Fibroblast of upper back skin (primary cell): ENCODE data around the gene KLHL30.
"Not testable (repeated sequence)": the region's sequence is repeated elsewhere in the genome, so short reads cannot be mapped to it uniquely, and the experiment has no call there.

Experiments used
- DNase-seq: peaks from one replicate; pipeline ENCODE4 v3.0.0-alpha.2; 2013

Gene KLHL30

DNA sequence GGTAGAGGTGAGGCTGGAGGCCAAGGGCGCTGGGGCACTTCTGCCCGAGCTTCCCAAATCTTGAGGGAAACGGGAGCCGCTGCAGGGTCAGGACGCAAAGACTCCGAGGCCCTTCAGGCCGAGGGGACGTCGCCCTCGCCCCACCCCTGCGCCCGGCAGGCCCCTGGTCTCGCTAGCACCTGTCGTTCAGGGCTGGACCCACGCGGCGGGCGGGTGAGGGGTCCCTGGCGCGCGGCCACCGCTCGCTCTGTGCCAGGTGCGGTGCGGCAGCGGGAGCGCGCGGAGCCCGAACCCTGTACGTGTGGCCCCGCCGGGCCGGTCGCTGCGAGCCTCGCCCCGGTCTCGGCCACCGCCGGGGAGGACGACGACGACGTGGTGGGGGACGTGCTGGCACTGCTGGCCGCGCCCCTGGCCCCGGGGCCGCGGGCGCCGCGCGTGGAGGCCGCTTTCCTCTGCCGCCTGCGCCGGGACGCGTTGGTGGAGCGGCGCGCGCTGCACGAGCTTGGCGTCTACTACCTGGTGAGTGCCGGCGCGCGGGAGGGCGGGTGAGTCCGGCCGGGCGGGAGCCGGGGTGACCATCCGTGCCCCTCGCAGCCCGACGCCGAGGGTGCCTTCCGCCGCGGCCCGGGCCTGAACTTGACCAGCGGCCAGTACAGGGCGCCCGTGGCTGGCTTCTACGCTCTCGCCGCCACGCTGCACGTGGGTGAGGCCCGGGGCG lies 25.2 kb downstream of the KLHL30 start:
- DNase-seq: no peak

DNA sequence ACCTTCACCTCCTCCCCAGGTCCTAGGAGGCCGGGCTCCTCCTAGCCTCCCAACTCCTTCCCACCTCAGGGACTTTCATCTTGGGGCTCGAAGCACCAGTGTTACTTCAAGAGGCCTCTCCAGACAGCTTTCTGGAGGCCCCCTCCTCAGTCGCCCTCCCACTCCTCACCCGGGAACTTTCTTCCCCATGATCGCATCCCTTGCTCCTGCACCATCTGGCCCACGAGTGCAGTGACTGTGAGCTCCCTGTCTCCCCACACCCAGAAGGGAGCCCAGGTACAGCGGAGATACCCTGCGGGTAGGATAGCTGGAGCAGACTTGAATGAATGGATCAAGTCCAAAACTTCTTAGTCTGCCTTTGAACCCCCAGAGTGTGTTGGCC lies 26.4 kb downstream of the KLHL30 start:
- no peak for DNase-seq

DNA sequence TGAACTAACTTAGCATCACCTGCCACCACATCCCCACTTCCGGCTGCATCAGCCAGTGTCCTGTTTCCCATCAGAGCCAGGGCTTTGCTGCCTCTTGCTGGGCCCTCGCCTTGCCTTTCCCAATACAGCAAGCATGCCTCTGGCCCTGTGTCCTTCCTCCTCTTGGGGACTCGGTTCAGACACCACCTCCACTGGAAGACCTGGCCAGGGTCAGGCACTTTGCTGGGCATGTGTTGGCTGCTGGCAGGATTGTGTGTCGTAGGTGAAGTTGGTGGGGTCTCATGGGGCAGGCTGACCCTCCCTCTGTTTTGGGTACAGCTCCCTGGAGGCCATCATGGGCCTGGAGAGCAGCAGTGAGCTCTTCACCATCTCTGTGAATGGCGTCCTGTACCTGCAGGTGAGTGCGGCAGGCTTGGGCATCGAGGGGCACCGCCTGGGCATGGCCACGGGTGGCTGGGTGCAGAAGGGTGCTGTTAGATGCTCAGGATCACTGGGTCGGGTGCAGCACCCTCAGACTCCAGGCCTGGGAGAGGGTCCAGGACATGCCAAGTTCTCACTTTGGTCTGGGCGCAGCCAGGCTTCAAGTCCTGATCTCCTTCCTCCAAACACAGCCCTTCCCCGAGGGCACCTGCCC lies 26.9 kb downstream of the KLHL30 start:
- DNase-seq: no peak

DNA sequence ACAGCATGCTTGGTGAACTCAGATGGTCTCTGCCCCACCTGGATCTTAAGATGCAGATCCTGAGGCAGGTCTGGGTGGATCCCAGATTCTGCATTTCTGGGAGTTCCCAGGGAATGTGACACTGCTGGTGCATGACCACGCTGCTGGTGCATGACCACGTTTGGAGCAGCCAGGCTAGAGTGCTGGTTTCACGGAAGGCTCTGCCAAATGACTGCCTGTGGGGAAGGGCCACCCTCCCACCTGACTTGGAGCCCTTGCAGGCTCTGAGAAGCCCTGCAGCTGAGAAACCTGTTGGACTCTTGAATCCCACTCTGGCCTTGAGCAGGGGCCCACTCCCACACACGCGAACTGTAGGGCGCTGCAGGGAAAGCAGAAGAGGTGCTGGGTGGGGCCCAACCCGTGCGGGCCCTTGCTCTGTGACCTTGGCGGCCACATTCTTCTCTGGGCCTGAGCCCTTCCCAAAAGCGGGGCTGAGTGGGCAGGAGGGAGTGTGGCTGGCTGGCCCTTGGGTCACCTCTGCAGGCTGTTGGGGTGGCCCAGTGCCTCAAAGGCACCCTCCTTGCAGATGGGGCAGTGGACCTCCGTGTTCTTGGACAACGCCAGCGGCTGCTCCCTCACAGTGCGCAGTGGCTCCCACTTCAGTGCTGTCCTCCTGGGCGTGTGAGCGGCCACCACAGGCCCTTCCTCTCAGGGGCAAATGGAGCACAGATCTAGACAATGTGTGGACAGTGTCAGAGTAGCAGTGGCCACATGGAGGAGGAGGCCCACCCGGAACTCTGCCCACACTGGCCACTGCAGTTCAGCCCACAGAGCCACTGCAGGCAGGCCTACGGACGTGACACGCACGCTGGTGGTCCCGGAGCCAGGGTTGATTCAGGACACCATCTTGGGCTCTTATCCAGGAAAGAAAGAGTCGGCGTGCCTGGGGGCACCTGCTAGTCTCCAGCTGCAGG lies 28.2 kb downstream of the KLHL30 start:
- no peak for DNase-seq

DNA sequence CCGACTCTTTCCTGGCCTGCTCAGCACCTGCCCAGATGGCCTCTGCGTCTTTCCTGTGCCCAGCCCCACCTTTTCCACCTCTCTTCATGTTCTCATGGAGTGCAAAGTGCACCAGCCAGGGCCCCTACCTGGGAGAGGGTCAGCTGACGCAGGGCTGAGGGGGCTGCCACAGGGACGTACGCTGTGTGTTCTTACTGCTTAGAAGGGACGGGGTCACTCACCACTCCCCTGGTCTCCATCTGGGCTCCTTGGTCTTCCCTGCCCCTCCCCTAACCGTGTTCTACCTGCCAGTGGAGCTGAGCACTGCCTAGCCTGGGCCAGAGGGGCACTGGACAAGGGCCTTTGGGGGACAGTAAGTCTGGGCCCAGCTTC lies 28.9 kb downstream of the KLHL30 start:
- no peak for DNase-seq

DNA sequence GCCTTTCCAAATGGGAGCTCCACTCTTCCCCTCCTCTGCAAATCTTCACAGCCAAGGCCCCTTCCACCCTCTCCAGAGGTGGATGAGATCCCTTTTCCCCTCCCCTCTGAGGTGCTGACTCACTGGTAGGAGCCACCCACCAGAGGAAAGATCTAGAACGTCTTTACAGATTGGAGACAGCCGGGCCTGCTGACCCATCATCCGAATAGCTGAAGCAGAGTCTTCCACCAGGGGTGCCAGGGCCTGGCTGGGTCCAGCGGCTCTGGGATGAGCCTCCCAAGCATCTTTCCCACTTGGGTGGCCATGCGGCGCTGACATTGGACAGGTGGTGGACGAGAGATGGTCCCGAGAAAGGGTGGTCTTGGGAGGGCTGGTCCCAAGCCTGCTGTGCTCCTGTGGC lies 29.3 kb downstream of the KLHL30 start:
- DNase-seq: peak; percentile 23

DNA sequence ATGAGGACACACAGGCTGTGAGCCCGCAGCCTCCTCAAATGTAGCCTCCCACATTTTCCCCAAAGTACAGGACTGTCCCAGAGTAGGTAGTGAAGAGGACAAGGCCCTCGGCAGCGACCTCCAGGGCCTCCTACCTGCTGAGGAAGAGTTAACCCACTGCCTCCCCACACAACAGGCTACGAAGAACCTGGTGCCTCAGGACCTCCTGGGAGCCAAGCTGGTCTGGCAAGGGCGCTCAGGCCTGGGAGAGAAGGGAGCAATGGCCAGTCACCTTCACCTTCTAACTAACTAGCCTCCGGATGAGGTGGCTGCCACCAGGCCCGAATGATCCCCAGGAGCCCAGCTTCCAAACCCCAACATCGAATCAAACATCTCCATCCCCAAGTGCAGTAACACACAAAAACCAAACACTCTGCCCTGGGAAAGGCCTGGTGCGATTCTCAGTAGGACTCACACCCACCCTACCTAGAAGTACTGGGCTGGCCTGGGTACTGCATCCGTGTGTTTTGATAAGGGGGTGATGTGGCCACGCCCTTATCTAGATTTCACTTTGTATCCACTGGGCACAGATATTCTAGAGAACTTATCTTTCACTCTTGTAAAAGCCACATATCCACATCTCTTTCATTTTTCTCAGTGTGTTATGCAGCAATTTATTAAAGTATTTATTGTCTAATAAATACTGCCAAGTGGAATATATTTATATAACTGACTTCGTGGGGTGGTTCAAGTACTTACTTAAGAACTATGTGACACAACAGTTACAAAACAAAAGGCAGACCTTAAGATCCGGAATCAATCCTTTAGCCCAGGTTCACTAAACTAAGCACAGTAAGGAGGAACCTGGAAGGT lies 30.0 kb downstream of the KLHL30 start:
- no peak for DNase-seq

DNA sequence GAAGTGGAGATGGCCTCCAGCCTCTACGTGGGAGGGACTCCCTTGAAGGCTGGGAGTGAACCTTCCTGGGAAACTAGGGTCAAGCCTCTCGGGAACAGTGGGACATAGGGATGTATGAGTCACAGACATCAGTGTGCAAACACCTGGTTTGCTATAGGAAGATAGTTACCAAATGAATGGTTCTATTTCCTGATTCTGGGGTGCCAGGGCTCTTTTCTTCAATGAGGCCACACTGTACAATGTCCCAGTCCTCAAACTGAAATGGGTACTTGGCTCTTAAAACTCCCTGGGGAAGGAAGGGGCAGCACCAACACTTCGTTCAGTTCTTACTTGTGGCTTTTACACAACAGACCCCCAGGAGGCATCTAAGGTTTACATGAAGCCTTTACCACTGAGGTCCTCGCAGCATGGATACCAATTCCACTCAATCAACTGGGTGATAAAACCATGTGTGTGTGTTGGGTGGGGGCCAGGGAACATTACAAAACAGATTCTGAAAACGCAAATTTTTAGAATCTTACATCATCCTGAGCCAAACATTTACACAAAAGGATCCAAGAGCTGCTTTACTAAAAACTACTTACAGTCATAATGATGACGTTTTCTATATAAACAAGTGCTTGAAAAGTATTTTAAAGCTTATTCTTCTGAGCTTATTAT lies 30.7 kb downstream of the KLHL30 start:
- peak; percentile 97 for DNase-seq

DNA sequence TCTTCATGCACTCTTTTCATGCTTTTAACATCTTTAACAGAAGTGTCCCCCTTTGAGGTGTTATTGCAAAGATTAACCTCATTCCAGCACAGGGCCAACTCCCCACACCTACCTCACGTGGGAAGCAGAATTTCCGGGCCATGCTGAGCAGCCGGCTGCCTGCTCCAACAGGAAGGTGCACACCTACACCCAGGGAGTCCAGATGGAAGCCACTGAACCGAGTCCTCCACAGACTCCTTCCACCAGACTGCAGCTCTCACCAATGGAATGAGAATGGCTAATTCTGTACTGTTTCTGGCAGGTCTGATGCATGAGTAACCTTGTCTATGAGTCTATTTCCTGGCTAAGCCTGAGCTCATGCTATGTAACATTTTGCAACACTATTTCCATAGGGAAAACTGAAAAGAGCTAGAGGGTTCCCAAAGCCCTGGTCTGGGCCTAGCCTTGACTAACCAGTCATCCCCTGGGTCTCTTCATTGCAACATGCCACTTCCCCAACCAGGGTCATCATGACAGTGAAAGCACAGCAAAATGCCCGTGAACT lies 31.3 kb downstream of the KLHL30 start:
- peak; percentile 99 for DNase-seq

DNA sequence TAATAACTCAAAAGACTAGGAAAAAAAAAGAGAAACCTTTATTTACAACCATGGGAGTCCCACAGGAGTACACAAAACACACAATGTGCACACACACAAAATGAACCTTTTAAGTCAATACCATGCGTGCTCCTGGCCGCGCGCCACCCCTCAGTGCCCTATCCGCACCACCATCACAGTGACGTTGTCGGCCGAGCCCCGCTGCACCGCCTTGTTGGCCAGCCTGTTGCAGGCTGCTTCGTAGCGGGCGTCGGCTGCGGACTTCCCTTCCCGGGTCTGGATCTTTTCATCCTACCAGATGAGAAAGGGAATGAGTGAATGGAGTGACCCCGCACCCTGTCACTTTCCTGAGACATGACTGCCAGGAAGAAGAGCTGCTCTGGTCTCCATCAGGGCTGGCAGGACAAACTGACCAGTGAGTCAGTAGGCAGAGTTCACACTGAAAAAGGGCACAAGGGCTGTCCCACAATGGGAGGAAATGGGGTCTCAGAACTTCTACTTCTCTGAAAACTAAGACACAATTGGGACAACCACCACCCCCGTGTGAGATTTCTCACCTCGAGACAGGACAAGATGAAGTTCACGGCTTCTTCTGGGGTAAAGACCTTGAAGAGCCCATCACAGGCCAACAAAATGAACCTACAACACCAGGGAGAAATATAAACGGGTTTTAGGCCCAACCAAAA lies 32.1 kb downstream of the KLHL30 start:
- DNase-seq: no peak

DNA sequence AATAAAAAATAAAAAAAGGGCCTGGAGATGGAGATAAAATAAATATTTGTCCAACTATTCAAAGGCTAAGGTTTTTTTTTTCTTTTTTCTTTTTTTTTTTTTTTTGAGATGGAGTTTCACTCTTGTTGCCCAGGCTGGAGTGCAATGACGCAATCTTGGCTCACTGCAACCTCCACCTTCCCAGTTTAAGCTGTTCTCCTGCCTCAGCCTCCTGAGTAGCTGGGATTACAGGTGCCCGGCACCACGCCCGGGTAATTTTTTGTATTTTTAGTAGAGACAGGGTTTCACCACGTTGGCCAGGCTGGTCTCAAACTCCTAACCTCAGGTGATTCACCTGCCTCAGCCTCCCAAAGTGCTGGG lies 32.6 kb downstream of the KLHL30 start:
- not testable (repeated sequence) for DNase-seq

DNA sequence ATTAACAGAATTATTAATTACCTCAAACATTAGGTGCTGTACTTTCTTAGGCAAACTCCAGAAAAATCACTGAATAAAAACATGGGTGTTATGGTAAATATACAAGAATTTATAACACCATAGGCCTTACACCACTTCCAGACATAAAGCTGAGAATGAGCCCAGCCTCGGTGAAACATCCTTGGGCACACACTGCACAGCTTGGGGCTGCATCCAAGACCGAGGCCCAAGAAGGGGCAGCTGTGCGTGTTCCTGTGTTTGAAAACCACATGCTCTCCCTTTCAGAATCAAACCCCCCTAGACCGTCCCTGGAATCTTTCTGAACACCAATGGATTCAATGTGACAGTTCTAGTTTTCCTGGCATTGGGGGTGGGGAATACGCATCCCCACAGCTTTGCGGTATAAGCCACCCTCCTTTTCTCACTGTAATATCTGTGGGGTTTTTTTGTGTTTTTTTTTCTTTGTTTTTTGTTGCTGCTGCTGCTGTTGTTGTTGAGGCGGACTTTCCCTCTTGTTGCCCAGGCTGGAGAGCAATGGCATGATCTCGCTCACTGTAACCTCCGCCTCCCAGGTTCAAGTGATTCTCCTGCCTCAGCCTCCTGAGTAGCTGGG lies 33.2 kb downstream of the KLHL30 start:
- no peak for DNase-seq

DNA sequence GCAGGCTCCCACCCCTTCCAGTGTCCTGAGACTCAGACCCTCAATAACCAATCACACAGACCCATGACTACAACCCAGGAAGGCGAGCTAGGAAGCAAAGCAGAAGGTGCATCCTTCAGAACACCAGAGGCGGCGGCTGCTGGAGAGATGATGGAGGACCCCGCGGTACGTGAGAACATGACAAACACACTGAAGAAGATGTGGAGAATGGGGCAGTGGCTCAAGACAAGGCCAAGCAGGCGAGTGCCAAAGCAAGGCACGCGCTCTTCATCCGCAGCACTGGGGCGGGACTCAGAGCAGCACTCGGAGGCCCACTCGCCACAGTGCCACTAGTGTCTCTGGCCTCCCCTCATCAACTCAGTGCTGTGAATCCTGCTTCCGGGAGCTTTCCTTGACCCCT lies 34.0 kb downstream of the KLHL30 start:
- DNase-seq: no peak

DNA sequence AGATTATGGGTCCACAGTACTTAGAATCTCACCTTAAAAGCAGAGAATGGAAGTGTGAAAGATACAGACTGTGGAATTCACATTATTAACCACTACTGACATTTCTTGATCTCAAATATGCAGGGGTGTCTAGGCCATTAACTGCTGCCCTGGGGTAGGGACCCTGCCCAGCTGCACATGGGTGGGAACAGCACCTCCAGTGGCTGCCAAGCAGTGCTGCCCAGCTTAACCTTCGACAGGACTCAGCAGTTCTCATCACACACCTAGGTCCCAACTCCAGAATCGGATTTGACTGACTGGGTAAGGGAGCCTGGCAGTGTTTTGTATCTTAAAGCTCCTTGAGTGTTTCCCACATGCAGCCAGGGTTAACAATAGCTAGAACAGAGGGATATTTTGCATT lies 35.2 kb downstream of the KLHL30 start:
- DNase-seq: no peak

DNA sequence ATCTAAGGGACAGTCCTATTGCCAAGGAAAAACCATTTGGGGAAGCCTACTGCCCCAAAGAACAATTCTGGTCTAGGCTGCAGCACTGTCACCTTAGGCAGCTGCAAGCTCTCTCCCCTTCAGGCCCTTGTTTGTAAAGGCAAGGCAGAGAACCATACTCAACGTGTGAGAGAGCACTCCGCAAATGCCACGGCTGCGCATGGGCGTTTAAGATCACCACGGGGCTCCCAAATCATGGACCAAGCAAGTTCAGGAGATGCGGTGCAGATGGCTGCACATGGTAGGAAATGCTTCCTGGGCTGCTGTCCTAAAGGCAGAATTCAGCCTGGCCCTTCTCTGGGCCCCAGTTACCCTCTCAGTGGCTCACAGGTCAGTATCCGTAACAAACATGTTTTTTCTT lies 35.8 kb downstream of the KLHL30 start:
- DNase-seq: no peak

DNA sequence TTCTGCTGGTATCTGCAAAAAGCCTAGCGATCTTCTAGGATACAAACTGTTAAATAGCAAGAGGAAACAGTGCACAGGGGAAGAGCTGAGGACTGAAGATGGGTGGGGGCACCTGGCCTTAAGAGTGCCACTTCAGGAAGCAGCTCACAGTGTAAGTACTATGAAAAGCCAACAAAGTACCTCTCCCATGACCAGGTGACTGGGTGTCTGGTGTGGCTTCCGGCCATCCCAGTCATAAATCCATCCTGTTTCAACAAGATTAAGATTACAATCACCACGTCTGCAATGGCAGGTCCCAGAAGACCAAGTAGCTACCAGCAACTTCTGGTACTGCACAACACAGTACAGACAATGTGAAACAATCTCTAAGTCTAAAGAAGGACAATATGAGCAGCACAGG lies 36.2 kb downstream of the KLHL30 start:
- no peak for DNase-seq

DNA sequence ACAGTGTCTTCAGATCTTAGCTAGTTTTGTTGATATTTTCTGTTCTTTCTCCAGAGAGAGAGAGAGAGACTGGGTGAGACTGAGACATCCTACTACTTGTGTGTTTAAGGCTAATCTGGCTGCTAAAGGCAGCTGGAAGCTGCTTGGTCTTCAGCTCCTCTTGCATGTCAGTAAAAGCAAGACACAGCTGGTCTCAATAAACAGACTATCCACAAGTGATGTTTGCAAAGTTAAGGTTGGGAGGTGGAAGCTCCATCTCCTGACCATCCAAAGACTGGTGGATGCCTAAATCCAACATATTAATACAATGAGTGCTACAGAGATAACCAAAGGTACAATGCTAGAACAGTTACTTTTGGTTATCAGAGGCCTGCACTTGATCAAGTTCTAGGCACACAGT lies 38.1 kb downstream of the KLHL30 start:
- DNase-seq: no peak

DNA sequence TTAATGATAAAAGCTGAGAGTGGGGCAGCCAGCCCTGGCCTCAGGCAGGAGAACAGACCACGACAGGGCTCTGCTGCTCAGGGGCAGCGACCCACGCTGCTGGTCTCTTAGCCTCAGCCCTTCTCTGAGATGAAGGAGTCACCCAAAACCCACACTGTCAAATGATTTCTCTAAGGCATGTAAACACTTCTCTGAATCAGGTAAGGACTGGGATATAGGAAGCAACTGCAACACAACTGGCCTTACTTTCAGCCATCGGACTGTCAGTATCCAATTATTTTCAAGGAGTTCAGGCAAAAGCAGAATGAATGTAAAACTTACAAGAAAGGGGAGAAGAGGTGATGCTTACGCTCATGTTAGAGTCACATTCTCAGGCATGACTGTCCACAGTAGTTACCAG lies 42.1 kb downstream of the KLHL30 start:
- no peak for DNase-seq

DNA sequence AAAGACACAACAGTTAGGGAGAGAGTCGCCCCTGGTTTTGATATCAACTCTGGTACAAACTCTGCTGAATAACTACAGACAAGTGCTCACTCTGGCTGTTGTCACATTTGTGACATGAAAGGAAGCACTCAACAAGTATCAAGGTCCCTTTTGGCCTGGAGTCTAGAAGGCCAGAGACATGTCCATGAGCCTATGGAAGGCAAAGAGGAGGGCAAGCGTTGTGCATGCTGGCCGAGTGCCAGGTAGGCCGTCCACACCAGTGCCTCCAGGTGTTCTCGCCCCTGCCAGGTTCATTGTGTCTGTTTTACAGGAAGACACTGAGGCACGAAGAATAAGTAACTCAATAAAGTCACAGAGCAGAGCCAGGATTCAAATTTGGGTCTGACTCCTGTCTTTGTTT lies 43.9 kb downstream of the KLHL30 start:
- DNase-seq: no peak

DNA sequence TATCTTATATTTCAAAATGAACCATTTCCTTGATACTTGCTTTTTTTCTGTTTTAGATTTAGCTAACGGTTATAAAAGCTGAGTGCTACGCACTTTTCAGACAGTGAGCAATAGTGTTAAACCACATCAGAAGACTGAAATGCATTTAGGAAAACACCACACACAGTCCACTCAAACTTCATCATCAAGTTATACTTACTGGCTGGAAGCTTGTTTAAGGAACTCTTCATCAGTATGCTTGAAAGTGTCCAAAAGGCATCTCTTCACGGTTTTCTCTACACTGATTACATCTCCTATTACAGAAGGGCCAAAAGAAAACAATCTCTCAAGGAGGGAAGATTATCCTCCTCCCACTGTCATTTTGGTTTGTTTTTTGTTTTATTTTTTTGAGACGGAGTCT lies 45.4 kb downstream of the KLHL30 start:
- no peak for DNase-seq
